Measurements from ENCODE around the gene RIMBP2.

DNA sequence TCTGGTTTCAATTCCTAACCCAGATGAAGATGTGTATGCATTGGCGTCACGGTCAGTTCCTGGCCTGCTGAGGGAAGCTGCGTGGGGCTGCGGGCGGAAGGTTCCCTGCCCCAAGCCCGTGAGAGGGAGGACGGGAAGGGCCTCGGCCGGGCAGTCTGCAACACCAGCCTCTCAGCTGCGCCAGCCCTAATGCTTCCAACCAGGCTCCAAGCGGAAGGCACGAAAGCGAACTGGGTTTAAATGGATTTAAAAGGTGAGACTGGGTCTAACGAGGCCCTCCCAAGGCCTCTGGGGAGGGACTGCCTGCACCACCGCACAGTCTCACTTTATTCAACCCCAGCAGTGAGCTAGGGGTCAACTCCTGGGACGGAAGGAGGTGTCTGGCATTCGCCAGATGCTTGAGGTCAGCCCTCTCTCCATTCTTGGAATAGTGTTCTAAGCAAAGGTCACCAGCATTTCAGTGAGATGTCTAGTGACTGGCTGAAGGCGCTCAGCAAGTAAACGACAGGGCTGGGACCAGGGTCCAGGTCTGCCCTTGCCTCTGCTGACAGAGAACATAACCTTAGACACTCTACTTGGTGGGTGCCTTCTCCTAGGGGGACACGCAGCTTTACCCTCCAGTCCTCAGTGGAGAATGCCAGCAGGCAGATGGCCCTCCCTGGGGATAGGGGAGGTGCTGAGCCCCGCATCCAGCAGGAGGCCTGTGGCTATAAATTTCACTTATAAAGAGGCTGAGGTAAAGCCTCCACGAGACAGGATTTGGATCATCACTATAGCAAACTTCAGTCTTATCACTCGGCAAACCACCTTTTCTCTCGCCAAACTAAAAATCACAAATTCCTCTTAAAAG is 286.2 kb downstream of the RIMBP2 start:
- TF ChIP-seq POLR2AphosphoS5 (IDR thresholded peaks at IDR 0.05; ENCODE audit: low read depth, low read length) (no peak), SIN3A (IDR thresholded peaks at IDR 0.05; ENCODE audit: borderline replicate concordance, insufficient read depth, low read length) (no peak), TAF1 (IDR thresholded peaks at IDR 0.05; ENCODE audit: borderline replicate concordance, insufficient read depth, low read length) (no peak), FOXP2 (optimal IDR thresholded peaks at IDR 0.05; ENCODE audit: borderline replicate concordance, extremely low read depth, extremely low read length, insufficient read depth) (no peak)
- TF ChIP-seq, protein P1, sequence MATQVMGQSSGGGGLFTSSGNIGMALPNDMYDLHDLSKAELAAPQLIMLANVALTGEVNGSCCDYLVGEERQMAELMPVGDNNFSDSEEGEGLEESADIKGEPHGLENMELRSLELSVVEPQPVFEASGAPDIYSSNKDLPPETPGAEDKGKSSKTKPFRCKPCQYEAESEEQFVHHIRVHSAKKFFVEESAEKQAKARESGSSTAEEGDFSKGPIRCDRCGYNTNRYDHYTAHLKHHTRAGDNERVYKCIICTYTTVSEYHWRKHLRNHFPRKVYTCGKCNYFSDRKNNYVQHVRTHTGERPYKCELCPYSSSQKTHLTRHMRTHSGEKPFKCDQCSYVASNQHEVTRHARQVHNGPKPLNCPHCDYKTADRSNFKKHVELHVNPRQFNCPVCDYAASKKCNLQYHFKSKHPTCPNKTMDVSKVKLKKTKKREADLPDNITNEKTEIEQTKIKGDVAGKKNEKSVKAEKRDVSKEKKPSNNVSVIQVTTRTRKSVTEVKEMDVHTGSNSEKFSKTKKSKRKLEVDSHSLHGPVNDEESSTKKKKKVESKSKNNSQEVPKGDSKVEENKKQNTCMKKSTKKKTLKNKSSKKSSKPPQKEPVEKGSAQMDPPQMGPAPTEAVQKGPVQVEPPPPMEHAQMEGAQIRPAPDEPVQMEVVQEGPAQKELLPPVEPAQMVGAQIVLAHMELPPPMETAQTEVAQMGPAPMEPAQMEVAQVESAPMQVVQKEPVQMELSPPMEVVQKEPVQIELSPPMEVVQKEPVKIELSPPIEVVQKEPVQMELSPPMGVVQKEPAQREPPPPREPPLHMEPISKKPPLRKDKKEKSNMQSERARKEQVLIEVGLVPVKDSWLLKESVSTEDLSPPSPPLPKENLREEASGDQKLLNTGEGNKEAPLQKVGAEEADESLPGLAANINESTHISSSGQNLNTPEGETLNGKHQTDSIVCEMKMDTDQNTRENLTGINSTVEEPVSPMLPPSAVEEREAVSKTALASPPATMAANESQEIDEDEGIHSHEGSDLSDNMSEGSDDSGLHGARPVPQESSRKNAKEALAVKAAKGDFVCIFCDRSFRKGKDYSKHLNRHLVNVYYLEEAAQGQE (IDR thresholded peaks at IDR 0.05; ENCODE audit: insufficient read depth in 1 of 2, low read depth in 2 of 2, low read length in 2 of 2): no peak

Data from PFSK-1 (cell line).